ENCODE results near the gene BRME1. TPM values are rescaled to one million over a fixed set of nuclear protein-coding genes. Genes with fewer than 3 reads are reported as not detected.

Gene BRME1
- total and polyA plus RNA-seq, 2 experiments from 2014 or later = 2.2 to 3.2 TPM

GRCh38 chr19:13882836-13883235 lies 23.1 kb downstream of the BRME1 start:
- 92% methylated on average over 8 of the region's 12 CpGs for WGBS (ENCODE audit: low lambda C conversion rate, missing lambda C conversion rate)
- TF ChIP-seq EZH2phosphoT487 (IDR thresholded peaks at IDR 0.05; ENCODE audit: low read depth, severe bottlenecking, unreplicated experiment) = no peak
- no peak for TF ChIP-seq EZH2 (IDR thresholded peaks at IDR 0.05; ENCODE audit: borderline replicate concordance)
- TF ChIP-seq CTCF (IDR thresholded peaks at IDR 0.05; ENCODE audit: poor library complexity) = no peak
- H3K9me2 ChIP-seq (replicated peaks; ENCODE audit: insufficient read depth) = no peaks in the 10 kb centered on the region
- H3K79me2 ChIP-seq = no peaks in the 10 kb centered on the region
- H3K27ac ChIP-seq = no peak overlapping the region
- no peaks in the 10 kb centered on the region for H3K36me3 ChIP-seq (replicated peaks; ENCODE audit: insufficient read depth, low read depth)
- no peak overlapping the region for H3K4me2 ChIP-seq
- H3K27me3 ChIP-seq = no peaks in the 10 kb centered on the region
- H3K4me3 ChIP-seq = no peak overlapping the region
- no peaks in the 10 kb centered on the region for H3K9me3 ChIP-seq (ENCODE audit: low read depth)
- no peak for DNase-seq (ENCODE audit: low spot score)
- peaks cover 19% of the 10 kb centered on the region for H3K4me1 ChIP-seq (ENCODE audit: insufficient read depth)
- no peaks in the 10 kb centered on the region for H4K20me1 ChIP-seq (ENCODE audit: insufficient read depth, poor library complexity, severe bottlenecking)
- no peak overlapping the region for H2AFZ ChIP-seq

GRCh38 chr19:13882419-13882795 lies 23.5 kb downstream of the BRME1 start:
- no peak for DNase-seq (ENCODE audit: low spot score)
- no peaks in the 10 kb centered on the region for H3K27me3 ChIP-seq
- no peak overlapping the region for H3K4me3 ChIP-seq
- no peak overlapping the region for H2AFZ ChIP-seq
- 93% methylated on average over 5 of the region's 5 CpGs for WGBS (ENCODE audit: low lambda C conversion rate, missing lambda C conversion rate)
- no peaks in the 10 kb centered on the region for H3K9me3 ChIP-seq (ENCODE audit: low read depth)
- H3K9me2 ChIP-seq (replicated peaks; ENCODE audit: insufficient read depth) = no peaks in the 10 kb centered on the region
- H3K36me3 ChIP-seq (replicated peaks; ENCODE audit: insufficient read depth, low read depth) = no peaks in the 10 kb centered on the region
- H3K4me2 ChIP-seq = no peak overlapping the region
- peaks cover 19% of the 10 kb centered on the region for H3K4me1 ChIP-seq (ENCODE audit: insufficient read depth)
- TF ChIP-seq EZH2 (IDR thresholded peaks at IDR 0.05; ENCODE audit: borderline replicate concordance) = no peak
- TF ChIP-seq EZH2phosphoT487 (IDR thresholded peaks at IDR 0.05; ENCODE audit: low read depth, severe bottlenecking, unreplicated experiment) = no peak
- no peak for TF ChIP-seq CTCF (IDR thresholded peaks at IDR 0.05; ENCODE audit: poor library complexity)
- H4K20me1 ChIP-seq (ENCODE audit: insufficient read depth, poor library complexity, severe bottlenecking) = no peaks in the 10 kb centered on the region
- no peaks in the 10 kb centered on the region for H3K79me2 ChIP-seq
- H3K27ac ChIP-seq = peak overlapping the region; percentile 65

DNA sequence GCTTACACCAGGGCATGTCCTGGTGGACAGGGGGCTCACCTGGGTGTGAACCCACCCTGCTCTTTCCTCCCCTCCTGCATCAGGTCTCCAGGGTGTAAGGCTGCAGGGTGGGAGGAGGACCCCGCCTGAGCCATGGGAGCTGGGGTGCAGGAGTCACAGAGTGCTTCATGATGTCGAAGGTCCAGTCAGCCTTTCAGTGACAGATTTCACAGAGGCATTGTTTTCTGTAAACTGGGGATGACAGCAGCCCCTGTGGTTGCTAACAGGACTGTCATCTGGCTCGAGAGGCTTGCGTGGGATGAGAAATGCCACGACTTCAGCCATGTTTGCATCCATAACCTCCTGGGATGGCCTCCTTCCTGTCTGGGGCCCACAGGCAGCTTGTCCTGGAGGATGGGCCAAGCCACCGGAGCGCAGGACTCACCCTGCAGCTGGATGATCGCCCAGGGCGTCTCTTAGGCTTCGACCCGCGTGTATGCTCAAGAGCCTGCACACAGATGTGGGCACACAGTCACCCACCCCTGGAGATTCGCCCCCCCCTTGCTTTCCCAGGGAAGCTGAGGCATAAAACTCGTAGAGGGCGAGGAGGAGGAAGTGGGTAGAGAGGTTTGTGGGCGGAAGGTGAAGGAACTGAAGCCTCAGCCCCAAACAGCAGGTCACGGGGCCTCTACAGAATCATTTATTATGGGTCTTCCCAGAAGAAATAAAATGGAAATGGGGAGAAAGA lies 24.1 kb downstream of the BRME1 start:
- H3K4me3 ChIP-seq = no peak overlapping the region
- H3K9me2 ChIP-seq (replicated peaks; ENCODE audit: insufficient read depth) = no peaks in the 10 kb centered on the region
- H4K20me1 ChIP-seq (ENCODE audit: insufficient read depth, poor library complexity, severe bottlenecking) = no peaks in the 10 kb centered on the region
- no peak overlapping the region for H3K4me2 ChIP-seq
- H3K27me3 ChIP-seq = no peaks in the 10 kb centered on the region
- WGBS (ENCODE audit: low lambda C conversion rate, missing lambda C conversion rate) = 71% methylated on average over 17 of the region's 17 CpGs
- no peaks in the 10 kb centered on the region for H3K79me2 ChIP-seq
- no peak for DNase-seq (ENCODE audit: low spot score)
- peak overlapping the region; percentile 65 for H3K27ac ChIP-seq
- peaks cover 19% of the 10 kb centered on the region for H3K4me1 ChIP-seq (ENCODE audit: insufficient read depth)
- TF ChIP-seq EZH2phosphoT487 (IDR thresholded peaks at IDR 0.05; ENCODE audit: low read depth, severe bottlenecking, unreplicated experiment) (no peak), EZH2 (IDR thresholded peaks at IDR 0.05; ENCODE audit: borderline replicate concordance) (no peak), CTCF (IDR thresholded peaks at IDR 0.05; ENCODE audit: poor library complexity) (no peak)
- no peaks in the 10 kb centered on the region for H3K9me3 ChIP-seq (ENCODE audit: low read depth)
- no peak overlapping the region for H2AFZ ChIP-seq
- no peaks in the 10 kb centered on the region for H3K36me3 ChIP-seq (replicated peaks; ENCODE audit: insufficient read depth, low read depth)
